Suprapubic skin (tissue), 4 donors: ENCODE measurements around the gene SRP14. TPM values are rescaled to one million over a fixed set of nuclear protein-coding genes. Genes with fewer than 3 reads are reported as not detected.
"Not testable (repeated sequence)": the region's sequence is repeated elsewhere in the genome, so short reads cannot be mapped to it uniquely, and the experiment has no call there.

Source experiments
- DNase-seq, 2 donors: peaks; one replicate each; pipeline ENCODE4 v3.0.0-alpha.2; 2019; ENCODE audit warnings: low spot score in 2 of 2
- H3K27ac ChIP-seq: fragments of 200-600 bp; sonication (generic); one replicate; pipeline ENCODE4 v1.5.1; 2019
- H3K27me3 ChIP-seq: fragments of 200-600 bp; sonication (generic); one replicate; pipeline ENCODE4 v1.5.1; 2019
- H3K36me3 ChIP-seq: fragments of 200-600 bp; sonication (generic); one replicate; pipeline ENCODE4 v1.5.1; 2019
- H3K4me1 ChIP-seq: fragments of 200-600 bp; sonication (generic); one replicate; pipeline ENCODE4 v1.5.1; 2019
- H3K4me3 ChIP-seq: fragments of 200-600 bp; sonication (generic); one replicate; pipeline ENCODE4 v1.5.1; 2019; ENCODE audit warnings: mild to moderate bottlenecking
- H3K9me3 ChIP-seq: fragments of 200-600 bp; sonication (generic); one replicate; pipeline ENCODE4 v1.5.1; 2019
- EP300 ChIP-seq: sonication (generic); formaldehyde crosslinking; IDR thresholded peaks from one replicate; pipeline ENCODE4 v1.6.1; 2017; ENCODE audit warnings: antibody characterized with exemption
- POLR2A ChIP-seq, 2 donors: fragments of 450-650 bp; IDR thresholded peaks; one replicate each; pipeline ENCODE4 v1.6.1; 2017; ENCODE audit warnings: antibody characterized with exemption in 2 of 2, mild to moderate bottlenecking in 2 of 2, moderate library complexity in 2 of 2
- POLR2AphosphoS5 ChIP-seq, 3 donors: sonication (generic); formaldehyde crosslinking; IDR thresholded peaks; one replicate each; pipeline ENCODE4 v1.6.1; 2017; ENCODE audit warnings: antibody characterized with exemption in 3 of 3
- WGBS: methylation state at CpG from one replicate; pipeline ENCODE4 v1.1.5; 2018; 5-methylcytosine and 5-hydroxymethylcytosine counted together
- total RNA-seq, 4 donors: library from RNA; depleted of rRNA; stranded (reverse); fragments of >200 nt; gene quantifications; one replicate each; pipeline ENCODE4 v1.1.0, GENCODE V29; 2016
- TF ChIP-seq, protein P1 (sequence below), 2 donors: fragments of 200-600 bp in 1 of 2; fragments of 450-650 bp in 1 of 2; sonication (generic) in 1 of 2; IDR thresholded peaks; one replicate each; pipeline ENCODE4 v1.5.1; 2016 to 2019; ENCODE audit warnings: antibody characterized with exemption in 2 of 2, mild to moderate bottlenecking in 1 of 2, moderate library complexity in 1 of 2

The SRP14 gene
- total RNA-seq, 4 donors from 2014 or later, result 161 to 218 (median 170) TPM

DNA sequence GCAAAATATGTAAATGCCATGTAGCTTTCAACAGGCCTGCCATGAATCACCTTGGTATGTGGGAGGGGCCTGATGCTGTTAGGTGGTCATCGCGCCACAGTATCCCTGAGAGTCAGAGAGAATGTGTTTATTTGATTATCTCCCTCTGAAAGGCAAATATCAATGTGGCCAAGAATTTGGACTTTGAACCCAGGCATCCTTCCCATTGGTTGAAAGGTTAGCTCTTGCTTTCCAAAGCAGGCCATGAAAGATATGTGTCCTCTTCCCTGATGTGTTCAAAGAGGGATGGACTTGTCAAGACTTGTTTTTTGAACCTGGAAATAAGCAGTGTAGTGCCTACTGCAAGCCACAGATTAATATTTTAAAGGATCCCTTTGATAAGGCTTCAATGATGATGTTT, 36.7 kb downstream of the SRP14 start:
- DNase-seq, result no peak
- no peak for TF ChIP-seq POLR2A (IDR thresholded peaks at IDR 0.05)
- no peak for TF ChIP-seq EP300
- no peak for TF ChIP-seq POLR2AphosphoS5 (IDR thresholded peaks at IDR 0.05)
- TF ChIP-seq, protein P1, sequence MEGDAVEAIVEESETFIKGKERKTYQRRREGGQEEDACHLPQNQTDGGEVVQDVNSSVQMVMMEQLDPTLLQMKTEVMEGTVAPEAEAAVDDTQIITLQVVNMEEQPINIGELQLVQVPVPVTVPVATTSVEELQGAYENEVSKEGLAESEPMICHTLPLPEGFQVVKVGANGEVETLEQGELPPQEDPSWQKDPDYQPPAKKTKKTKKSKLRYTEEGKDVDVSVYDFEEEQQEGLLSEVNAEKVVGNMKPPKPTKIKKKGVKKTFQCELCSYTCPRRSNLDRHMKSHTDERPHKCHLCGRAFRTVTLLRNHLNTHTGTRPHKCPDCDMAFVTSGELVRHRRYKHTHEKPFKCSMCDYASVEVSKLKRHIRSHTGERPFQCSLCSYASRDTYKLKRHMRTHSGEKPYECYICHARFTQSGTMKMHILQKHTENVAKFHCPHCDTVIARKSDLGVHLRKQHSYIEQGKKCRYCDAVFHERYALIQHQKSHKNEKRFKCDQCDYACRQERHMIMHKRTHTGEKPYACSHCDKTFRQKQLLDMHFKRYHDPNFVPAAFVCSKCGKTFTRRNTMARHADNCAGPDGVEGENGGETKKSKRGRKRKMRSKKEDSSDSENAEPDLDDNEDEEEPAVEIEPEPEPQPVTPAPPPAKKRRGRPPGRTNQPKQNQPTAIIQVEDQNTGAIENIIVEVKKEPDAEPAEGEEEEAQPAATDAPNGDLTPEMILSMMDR (IDR thresholded peaks at IDR 0.05), result no peak
- Histone ChIP-seq H3K27ac (no peak overlapping the region), H3K4me1 (no peaks in the 10 kb centered on the region), H3K9me3 (no peaks in the 10 kb centered on the region), H3K27me3 (no peaks in the 10 kb centered on the region), H3K36me3 (peaks cover 69% of the 10 kb centered on the region), H3K4me3 (no peak overlapping the region)
- 100% methylated on average over 2 of the region's 2 CpGs for WGBS

GRCh38 chr15:39999538-40000200, 39.3 kb downstream of the SRP14 start:
- peaks cover 70% of the 10 kb centered on the region for H3K36me3 ChIP-seq

DNA sequence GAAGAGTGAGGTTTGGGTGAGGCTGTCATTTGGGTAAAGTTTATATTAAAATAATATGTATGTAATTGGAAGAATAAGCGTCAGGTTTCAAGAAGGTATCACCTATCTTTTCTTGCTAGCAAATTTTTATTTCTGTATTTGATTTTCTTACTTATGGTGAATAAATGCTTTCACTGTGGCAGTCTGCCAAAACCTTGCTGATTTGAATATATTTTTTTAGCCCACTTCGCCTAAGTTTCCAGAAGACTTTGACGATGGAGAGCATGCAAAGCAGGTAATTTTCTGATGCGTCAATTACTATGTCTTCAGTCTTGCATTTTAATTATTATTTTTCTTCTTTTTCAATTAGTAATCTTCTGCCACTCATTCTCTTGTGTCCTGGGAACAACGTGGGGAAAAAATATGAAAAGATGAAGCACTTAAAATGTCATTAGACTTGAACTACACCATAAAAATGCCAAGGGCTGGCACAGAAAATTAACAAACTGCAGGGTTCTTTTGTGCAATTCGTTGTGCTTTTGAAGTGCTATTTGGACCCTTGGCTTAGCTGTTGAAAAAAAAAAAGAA, 40.4 kb downstream of the SRP14 start:
- Histone ChIP-seq H3K4me3 (no peak overlapping the region), H3K27me3 (no peaks in the 10 kb centered on the region), H3K9me3 (no peaks in the 10 kb centered on the region), H3K4me1 (no peaks in the 10 kb centered on the region), H3K36me3 (peaks cover 75% of the 10 kb centered on the region), H3K27ac (no peak overlapping the region)
- TF ChIP-seq POLR2A (IDR thresholded peaks at IDR 0.05) (no peak), POLR2AphosphoS5 (IDR thresholded peaks at IDR 0.05) (no peak), EP300 (no peak)
- TF ChIP-seq, protein P1 (IDR thresholded peaks at IDR 0.05), result no peak
- 68% methylated on average over 6 of the region's 6 CpGs for WGBS
- no peak for DNase-seq

More at GRCh38 chr15:39999538-40000200, 39.3 kb downstream of the SRP14 start:
- H3K4me3 ChIP-seq, result no peak overlapping the region
- TF ChIP-seq, protein P1 (IDR thresholded peaks at IDR 0.05), result no peak
- TF ChIP-seq POLR2A (IDR thresholded peaks at IDR 0.05) (no peak), EP300 (no peak), POLR2AphosphoS5 (IDR thresholded peaks at IDR 0.05) (no peak)
- no peak overlapping the region for H3K27ac ChIP-seq
- no peaks in the 10 kb centered on the region for H3K27me3 ChIP-seq
- no peaks in the 10 kb centered on the region for H3K9me3 ChIP-seq
- H3K4me1 ChIP-seq, result no peaks in the 10 kb centered on the region
- DNase-seq, result no peak

- no peak overlapping the region for H3K27ac ChIP-seq
- no peaks in the 10 kb centered on the region for H3K9me3 ChIP-seq
- WGBS, result 89% methylated on average over 6 of the region's 6 CpGs
- TF ChIP-seq, protein P1 (IDR thresholded peaks at IDR 0.05), result no peak
- TF ChIP-seq EP300 (no peak), POLR2A (IDR thresholded peaks at IDR 0.05) (no peak), POLR2AphosphoS5 (IDR thresholded peaks at IDR 0.05) (no peak)
- DNase-seq, result no peak
- H3K4me3 ChIP-seq, result no peak overlapping the region
- H3K27me3 ChIP-seq, result no peaks in the 10 kb centered on the region
- H3K36me3 ChIP-seq, result peaks cover 75% of the 10 kb centered on the region
- H3K4me1 ChIP-seq, result no peaks in the 10 kb centered on the region
Observed at GRCh38 chr15:39997639-39998038, 41.3 kb downstream of the SRP14 start.

GRCh38 chr15:39997031-39997430, 42.0 kb downstream of the SRP14 start:
- H3K9me3 ChIP-seq, result no peaks in the 10 kb centered on the region
- no peak overlapping the region for H3K4me3 ChIP-seq
- TF ChIP-seq POLR2A (IDR thresholded peaks at IDR 0.05), result no peak
- TF ChIP-seq, protein P1 (IDR thresholded peaks at IDR 0.05), result no peak
- no peak for TF ChIP-seq POLR2AphosphoS5 (IDR thresholded peaks at IDR 0.05)
- TF ChIP-seq EP300, result no peak
- no peaks in the 10 kb centered on the region for H3K27me3 ChIP-seq
- 87% methylated on average over 1 of the region's 1 CpG for WGBS
- H3K27ac ChIP-seq, result no peak overlapping the region
- H3K4me1 ChIP-seq, result no peaks in the 10 kb centered on the region
- no peak for DNase-seq
- peaks cover 76% of the 10 kb centered on the region for H3K36me3 ChIP-seq

GRCh38 chr15:39996228-39996627, 42.8 kb downstream of the SRP14 start:
- 100% methylated on average over 2 of the region's 2 CpGs for WGBS
- H3K4me1 ChIP-seq, H3K4me3 ChIP-seq, H3K27ac ChIP-seq, DNase-seq, H3K9me3 ChIP-seq, H3K27me3 ChIP-seq: not testable (repeated sequence)
- H3K36me3 ChIP-seq, result peaks cover 78% of the 10 kb centered on the region

GRCh38 chr15:39992953-39993352, 46.0 kb downstream of the SRP14 start:
- not testable (repeated sequence) for H3K4me3 ChIP-seq, H3K27me3 ChIP-seq, H3K27ac ChIP-seq, H3K9me3 ChIP-seq, H3K4me1 ChIP-seq, DNase-seq
- H3K36me3 ChIP-seq, result peaks cover 90% of the 10 kb centered on the region
- WGBS, result 86% methylated on average over 5 of the region's 5 CpGs
